Measurements from ENCODE around the gene OSBPL7.

The OSBPL7 gene

GRCh38 chr17:47821424-47822391, at the start of gene OSBPL7:
TSS of gene OSBPL7 (minus strand) at chr17:47821794. CDS start at chr17:47820278, 1,516 bp downstream.
- DNase-seq (ENCODE audit: low read depth), result peak; percentile 57

GRCh38 chr17:47871048-47871447, 49.5 kb upstream of the OSBPL7 start:
- DNase-seq (ENCODE audit: low read depth), result no peak

GRCh38 chr17:47870056-47870455, 48.5 kb upstream of the OSBPL7 start:
- no peak for DNase-seq (ENCODE audit: low read depth)

- no peak for DNase-seq (ENCODE audit: low read depth)
These were observed 47.5 kb upstream of the OSBPL7 start for GRCh38 chr17:47869114-47869513.

GRCh38 chr17:47867813-47868533, 46.4 kb upstream of the OSBPL7 start:
- no peak for DNase-seq (ENCODE audit: low read depth)

- DNase-seq (ENCODE audit: low read depth), result no peak
These were observed 45.3 kb upstream of the OSBPL7 start for GRCh38 chr17:47866941-47867340.

GRCh38 chr17:47864791-47865216, 43.2 kb upstream of the OSBPL7 start:
- DNase-seq (ENCODE audit: low read depth), result no peak

GRCh38 chr17:47862621-47863440, 41.2 kb upstream of the OSBPL7 start:
- no peak for DNase-seq (ENCODE audit: low read depth)

- no peak for DNase-seq (ENCODE audit: low read depth)
These were observed 38.8 kb upstream of the OSBPL7 start for GRCh38 chr17:47860386-47860785.

GRCh38 chr17:47857551-47858455, 36.2 kb upstream of the OSBPL7 start:
- DNase-seq (ENCODE audit: low read depth), result no peak

- DNase-seq (ENCODE audit: low read depth), result no peak
These were observed 35.2 kb upstream of the OSBPL7 start for GRCh38 chr17:47856830-47857229.

GRCh38 chr17:47855737-47856136, 34.1 kb upstream of the OSBPL7 start:
- no peak for DNase-seq (ENCODE audit: low read depth)

GRCh38 chr17:47853616-47854015, 32.0 kb upstream of the OSBPL7 start:
- DNase-seq (ENCODE audit: low read depth), result no peak

- no peak for DNase-seq (ENCODE audit: low read depth)
These were observed 30.7 kb upstream of the OSBPL7 start for GRCh38 chr17:47852113-47852949.

GRCh38 chr17:47851764-47852112, 30.1 kb upstream of the OSBPL7 start:
- DNase-seq (ENCODE audit: low read depth), result no peak

GRCh38 chr17:47850692-47851573, 29.3 kb upstream of the OSBPL7 start, which contains the start of gene SP6:
TSS of gene SP6 (minus strand) at chr17:47851163. CDS start at chr17:47848429, 2,734 bp downstream.
- DNase-seq (ENCODE audit: low read depth), result peak; percentile 59

- DNase-seq (ENCODE audit: low read depth), result no peak
These were observed 28.7 kb upstream of the OSBPL7 start for GRCh38 chr17:47850373-47850691.

- DNase-seq (ENCODE audit: low read depth), result no peak
These were observed 26.6 kb upstream of the OSBPL7 start for GRCh38 chr17:47848198-47848513.

Data from activated T-helper 9 cell treated with anti-CD3 and anti-CD28 coated beads, Interleukin-2, amount 50 U/mL, for 16 hours (primary cell).